Activated CD8-positive, alpha-beta memory T cell treated with anti-CD3 and anti-CD28 coated beads for 4 hours (primary cell): ENCODE measurements around the gene SLC5A4.
"Not testable (repeated sequence)": the region's sequence is repeated elsewhere in the genome, so short reads cannot be mapped to it uniquely, and the experiment has no call there.

Experiments
- DNase-seq, 2 donors: peaks; one replicate each; pipeline ENCODE4 v3.0.0-alpha.2; 2020; ENCODE audit warnings: low read depth in 2 of 2

Gene SLC5A4

DNA sequence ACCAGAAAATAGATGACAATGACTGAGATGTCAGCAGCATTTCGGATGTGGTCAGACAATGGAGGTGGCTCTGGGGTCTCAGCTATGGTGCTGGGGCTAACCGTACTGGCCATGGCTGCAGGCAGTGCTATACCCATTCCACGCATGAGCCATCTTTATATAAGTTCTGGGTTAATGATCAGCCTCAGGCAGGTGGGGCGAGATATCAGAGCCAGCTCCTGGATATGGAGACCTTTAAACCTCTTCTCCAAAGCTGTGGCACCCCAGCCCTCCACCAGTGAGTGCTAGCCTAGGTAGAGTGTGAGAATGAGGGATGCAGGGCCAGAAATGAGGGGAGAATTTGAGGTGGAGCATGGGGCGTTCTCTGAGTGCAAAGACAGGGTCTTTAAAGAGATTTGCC lies at the start of gene SLC5A4:
Gene SLC5A4, minus strand, starts transcription at position 131 of the 400 bp plus-strand sequence. Its CDS starts 18 bp downstream, at position 113.
- no peak for DNase-seq

- not testable (repeated sequence) for DNase-seq
These were observed 38.8 kb upstream of the SLC5A4 start for GRCh38 chr22:32293921-32294320.

DNA sequence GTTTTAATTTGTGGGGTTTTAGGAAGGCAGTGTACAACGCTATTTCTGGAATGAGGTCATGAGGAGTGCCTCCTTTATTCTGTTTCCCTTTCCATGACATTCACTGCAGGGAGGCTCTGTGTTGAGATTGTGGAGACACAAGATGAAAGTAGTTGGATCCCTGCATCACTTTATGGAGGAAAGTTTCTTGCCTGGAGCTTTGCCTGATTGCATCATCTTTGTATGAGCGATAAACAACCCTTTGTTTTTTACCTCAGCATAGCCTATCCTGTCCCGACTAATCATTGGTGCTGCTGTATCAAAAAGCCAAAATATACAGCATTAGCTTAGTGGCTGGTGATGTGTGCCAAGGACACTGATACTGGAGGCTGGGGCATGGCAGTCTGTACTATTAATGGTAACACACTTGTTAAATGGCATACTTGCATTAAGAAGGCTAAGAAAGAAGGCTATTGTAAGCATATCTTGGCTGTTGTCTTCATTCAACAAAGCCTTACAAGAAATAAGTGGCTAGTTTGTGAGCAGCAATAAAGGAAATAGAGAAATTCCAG lies 31.2 kb upstream of the SLC5A4 start:
- no peak for DNase-seq

GRCh38 chr22:32281072-32281471 lies 25.9 kb upstream of the SLC5A4 start:
- DNase-seq = no peak

GRCh38 chr22:32275353-32275752 lies 20.2 kb upstream of the SLC5A4 start:
- DNase-seq = not testable (repeated sequence)

GRCh38 chr22:32271389-32271788 lies 16.2 kb upstream of the SLC5A4 start:
- DNase-seq = no peak

DNA sequence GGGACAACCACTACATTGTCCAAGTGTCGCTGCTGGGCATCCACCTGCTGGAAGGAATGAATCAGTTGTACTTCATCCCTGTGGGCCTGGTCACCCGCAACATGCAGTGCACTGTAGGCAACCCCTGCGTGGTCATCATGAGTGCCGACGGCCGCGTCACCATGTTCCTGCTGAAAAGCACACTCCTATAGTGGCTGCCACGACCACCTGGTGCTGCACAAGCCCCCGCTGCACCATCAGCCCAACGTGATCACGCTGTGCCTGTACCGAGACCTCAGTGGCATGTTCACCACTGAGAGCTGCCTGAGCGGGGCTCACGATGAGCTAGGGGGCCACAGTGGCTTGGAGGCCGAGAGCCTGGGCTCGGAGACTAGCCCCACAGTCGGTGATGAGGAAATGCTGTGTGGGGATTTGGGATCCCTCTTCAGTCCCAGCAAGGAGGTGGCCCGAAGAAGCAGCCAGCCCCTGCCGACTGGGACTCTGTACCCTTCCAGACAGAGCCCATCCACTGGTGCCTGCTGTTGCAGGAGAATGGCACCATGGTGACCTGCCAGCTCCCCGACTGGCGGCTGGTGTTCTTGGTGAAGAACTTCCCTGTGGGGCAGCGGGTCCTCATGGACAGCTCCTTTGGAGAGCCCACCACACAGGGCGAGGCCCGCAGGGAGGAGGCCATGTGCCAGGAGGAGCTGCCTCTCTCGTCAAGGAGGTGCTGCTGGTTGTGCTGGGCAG lies 15.7 kb upstream of the SLC5A4 start:
- DNase-seq = no peak

DNA sequence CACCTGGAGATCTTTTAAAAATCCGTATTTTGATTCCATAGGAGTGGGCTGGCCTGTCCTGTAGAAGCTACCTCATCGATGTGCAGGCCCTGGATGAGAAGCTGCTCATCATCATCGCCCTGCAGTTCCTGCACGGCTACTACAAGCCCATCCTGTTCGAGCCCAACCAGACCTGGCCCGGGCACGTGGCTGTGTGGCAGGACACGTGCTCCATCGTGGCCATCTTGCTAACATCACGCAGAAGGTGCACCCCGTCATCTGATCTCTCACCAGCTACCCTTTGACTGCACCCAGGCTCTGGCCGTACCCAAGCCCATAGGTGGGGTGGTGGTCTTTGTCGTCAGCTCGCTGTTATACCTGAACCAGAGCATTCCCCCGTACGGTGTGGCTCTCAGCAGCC lies 14.2 kb upstream of the SLC5A4 start:
- no peak for DNase-seq

- DNase-seq = no peak
These were observed 11.9 kb upstream of the SLC5A4 start for GRCh38 chr22:32267011-32267410.

GRCh38 chr22:32265882-32266767 lies 11.0 kb upstream of the SLC5A4 start:
- DNase-seq = peak; percentile 24 to 47

GRCh38 chr22:32263678-32264077 lies 8.5 kb upstream of the SLC5A4 start:
- not testable (repeated sequence) for DNase-seq

DNA sequence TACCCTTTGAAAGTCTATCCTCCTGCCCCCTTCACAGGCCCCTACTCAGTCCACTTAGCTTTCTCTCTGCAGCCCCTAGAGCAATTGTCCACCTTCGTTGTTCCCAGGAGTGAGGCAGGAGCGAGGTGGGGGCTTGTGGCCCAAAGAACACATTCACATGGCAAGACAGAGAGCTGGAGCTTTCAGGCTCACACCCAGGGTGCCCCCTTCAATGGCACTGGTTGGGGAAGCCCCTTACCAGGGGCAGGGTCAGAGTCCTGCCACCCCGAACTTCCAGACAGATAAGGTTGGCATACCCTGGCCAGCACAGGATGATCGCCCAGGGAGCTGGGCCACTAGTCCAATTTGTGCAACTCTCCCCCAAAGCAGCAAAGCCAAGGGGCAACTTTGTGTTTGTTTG lies 6.2 kb upstream of the SLC5A4 start:
- DNase-seq = no peak

DNA sequence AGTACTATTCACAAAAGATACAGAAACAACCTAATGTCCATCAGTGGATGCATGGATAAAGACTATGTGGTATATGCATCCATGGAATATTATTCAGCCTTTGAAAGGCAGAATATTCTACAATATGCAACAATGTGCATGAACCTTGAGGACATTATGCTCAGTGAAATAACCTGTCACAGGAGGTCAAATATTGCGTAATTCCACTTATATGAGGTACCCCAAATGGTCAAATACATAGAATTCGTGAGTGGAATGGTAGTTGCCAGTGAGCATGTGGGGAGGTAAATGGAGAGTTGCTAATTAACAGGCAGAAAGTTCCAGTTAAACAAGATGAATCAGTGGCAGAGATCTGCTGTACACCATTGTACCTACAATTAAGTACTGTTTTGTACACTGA lies 3.6 kb upstream of the SLC5A4 start:
- DNase-seq = no peak

DNA sequence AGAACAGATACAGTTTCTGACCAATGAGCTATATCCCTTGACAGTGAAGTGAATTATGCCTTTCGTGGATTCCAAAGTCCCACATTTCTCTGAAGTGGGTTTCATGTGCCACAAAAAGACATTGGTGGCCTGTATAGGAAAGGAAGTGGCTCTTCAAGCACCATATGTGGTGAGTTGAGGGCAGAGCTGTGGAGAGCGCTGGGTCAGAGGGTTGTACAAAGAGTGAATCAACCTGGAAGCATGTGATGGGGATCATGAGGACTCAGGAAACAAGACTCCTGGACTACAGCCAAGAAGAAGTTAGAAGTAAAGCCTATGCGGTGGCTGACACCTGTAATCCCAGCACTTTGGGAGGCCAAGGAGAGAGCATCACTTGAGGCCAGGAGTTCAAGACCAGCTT lies 579 bp upstream of the SLC5A4 start:
- no peak for DNase-seq

- no peak for DNase-seq
These were observed 5.9 kb downstream of the SLC5A4 start for GRCh38 chr22:32249231-32249630.

- DNase-seq = no peak
These were observed 6.9 kb downstream of the SLC5A4 start for GRCh38 chr22:32248276-32248675.

DNA sequence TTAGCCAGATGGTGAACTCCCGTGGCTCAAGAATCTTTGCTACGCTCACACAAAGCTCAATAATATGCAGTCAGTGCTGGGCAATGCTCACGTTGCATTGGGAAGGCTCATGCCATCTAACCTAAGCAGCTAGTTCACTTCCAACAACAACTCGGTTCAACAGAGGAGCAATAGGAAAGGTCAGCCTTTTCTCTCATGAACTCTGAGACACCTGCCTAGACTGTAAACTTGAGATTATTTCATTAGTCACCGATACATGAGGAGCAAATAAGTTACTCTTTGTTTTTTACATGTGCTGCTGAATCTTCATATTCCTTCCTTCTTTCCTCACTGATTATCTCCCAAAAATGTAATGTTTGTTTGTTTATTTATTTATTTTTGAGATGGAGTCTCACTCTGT lies 9.0 kb downstream of the SLC5A4 start:
- no peak for DNase-seq

DNA sequence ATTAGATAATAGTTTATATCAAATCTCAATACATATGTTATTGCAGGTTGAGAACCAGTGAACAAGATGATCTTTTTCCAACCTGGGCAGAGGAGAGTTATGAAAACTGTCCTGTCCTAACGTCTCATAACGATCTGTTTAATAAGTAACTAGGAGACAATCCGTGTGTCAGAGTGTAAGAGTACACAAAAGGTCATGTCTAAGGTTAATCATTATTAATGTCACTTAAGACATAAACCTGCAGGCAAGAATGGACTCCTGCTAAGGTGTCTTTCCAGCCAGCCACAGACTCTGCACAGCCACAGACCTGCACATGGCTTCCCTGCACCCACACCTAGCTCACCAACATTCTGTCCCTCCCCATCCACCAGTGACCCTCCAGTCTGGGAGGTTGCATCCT lies 10.1 kb downstream of the SLC5A4 start:
- DNase-seq = no peak

- no peak for DNase-seq
These were observed 10.6 kb downstream of the SLC5A4 start for GRCh38 chr22:32244547-32244946.

GRCh38 chr22:32240461-32240860 lies 14.7 kb downstream of the SLC5A4 start:
- DNase-seq = no peak

DNA sequence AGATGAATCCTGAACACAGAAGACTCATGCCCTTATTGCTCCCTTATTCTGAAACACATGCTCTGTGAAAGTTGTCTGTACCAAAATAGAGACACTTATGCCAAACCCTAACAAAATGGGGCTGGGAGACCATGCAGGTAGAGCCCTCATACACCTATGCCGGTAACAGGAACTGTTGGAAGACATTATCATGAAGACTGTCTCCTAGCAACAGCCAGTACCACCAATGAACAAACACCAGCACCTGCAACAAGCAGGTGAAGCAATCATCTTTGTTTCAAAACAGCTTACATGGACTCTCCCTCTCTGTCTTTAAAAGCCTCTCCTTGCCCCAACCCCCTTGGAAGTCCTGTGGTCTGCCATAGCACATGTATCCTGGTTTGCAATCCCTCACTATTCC lies 17.2 kb downstream of the SLC5A4 start:
- no peak for DNase-seq

DNA sequence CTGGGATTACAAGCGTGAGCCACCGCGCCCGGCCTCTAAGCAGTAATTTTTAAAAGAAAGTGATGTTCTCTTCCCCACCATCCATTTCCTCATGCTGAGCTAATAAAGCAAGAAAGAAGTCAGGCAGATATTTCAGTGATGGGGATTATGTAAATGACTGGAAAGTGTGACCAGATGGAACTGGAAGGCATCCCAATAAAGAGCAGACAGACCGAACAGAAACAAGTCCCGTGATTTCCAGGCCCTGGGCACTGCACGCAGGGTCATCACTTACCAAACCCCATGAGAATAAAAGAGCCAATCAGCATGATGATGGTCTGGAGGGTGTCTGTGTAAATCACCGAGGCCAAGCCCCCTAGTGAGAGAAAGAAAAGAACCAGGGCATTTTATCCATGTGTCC lies 18.2 kb downstream of the SLC5A4 start:
- no peak for DNase-seq

GRCh38 chr22:32233091-32233490 lies 22.1 kb downstream of the SLC5A4 start:
- no peak for DNase-seq
